Esophagus muscularis mucosa (tissue), 4 donors: ENCODE data around the gene RBPJ. TPM values are rescaled to one million over a fixed set of nuclear protein-coding genes. Genes with fewer than 3 reads are reported as not detected.

ENCODE experiments used
- DNase-seq: peaks from one replicate; pipeline ENCODE4 v3.0.0-alpha.2; 2017; ENCODE audit errors: extremely low spot score
- H3K27ac ChIP-seq, 4 donors: fragments of 200-600 bp; sonication (generic); replicated peaks in 1 of 4; 1 replicate in 3 of 4; 2 replicates in 1 of 4; pipeline ENCODE4 v1.5.1; 2016 to 2019; ENCODE audit warnings: mild to moderate bottlenecking in 1 of 4
- H3K27me3 ChIP-seq, 4 donors: fragments of 200-600 bp; sonication (generic); one replicate each; pipeline versions ENCODE4 v1.5.1 to v1.6.0; 2016 to 2019
- H3K36me3 ChIP-seq, 4 donors: fragments of 200-600 bp; sonication (generic); one replicate each; pipeline ENCODE4 v1.5.1; 2016 to 2019
- H3K4me1 ChIP-seq, 4 donors: fragments of 200-600 bp; sonication (generic); one replicate each; pipeline ENCODE4 v1.5.1; 2016 to 2019
- H3K4me3 ChIP-seq, 4 donors: fragments of 200-600 bp; sonication (generic); 1 replicate in 2 of 4; 2 replicates in 2 of 4; pipeline ENCODE4 v1.5.1; 2016 to 2019; ENCODE audit warnings: mild to moderate bottlenecking in 4 of 4, moderate library complexity in 1 of 4
- H3K9me3 ChIP-seq, 4 donors: fragments of 200-600 bp; sonication (generic); 1 replicate in 3 of 4; 2 replicates in 1 of 4; pipeline ENCODE4 v1.5.1; 2016 to 2019
- EP300 ChIP-seq: sonication (generic); formaldehyde crosslinking; IDR thresholded peaks from one replicate; pipeline ENCODE4 v1.6.1; 2017; ENCODE audit warnings: antibody characterized with exemption
- POLR2A ChIP-seq: fragments of 450-650 bp; IDR thresholded peaks from one replicate; pipeline ENCODE4 v1.6.1; 2017; ENCODE audit warnings: antibody characterized with exemption, moderate library complexity, mild to moderate bottlenecking, low read depth
- POLR2AphosphoS5 ChIP-seq, 2 donors: sonication (generic); formaldehyde crosslinking; IDR thresholded peaks; one replicate each; pipeline ENCODE4 v1.6.1; 2017; ENCODE audit warnings: antibody characterized with exemption in 2 of 2
- WGBS: methylation state at CpG from one replicate; pipeline ENCODE4 v1.1.5; 2018; 5-methylcytosine and 5-hydroxymethylcytosine counted together
- intact Hi-C: fragments of 100-400 bp; cut with DNase I; formaldehyde crosslinking; loops from one replicate; pipeline ENCODE4 v1.15.1; 2023
- total RNA-seq, 4 donors: library from RNA; depleted of rRNA; stranded (reverse); fragments of >200 nt; gene quantifications; one replicate each; pipeline versions ENCODE4 v1.1.0 to v1.2.1, GENCODE V29; 2016
- TF ChIP-seq, protein P1 (sequence below), 3 experiments: fragments of 200-600 bp in 2 of 3; fragments of 450-650 bp in 1 of 3; sonication (generic) in 2 of 3; IDR thresholded peaks; one replicate each; pipeline ENCODE4 v1.5.1; 2017 to 2019; ENCODE audit warnings: antibody characterized with exemption in 3 of 3, mild to moderate bottlenecking in 2 of 3, moderate library complexity in 1 of 3

The RBPJ gene
- total RNA-seq, 4 donors from 2014 or later, result 49.7 to 75.2 (median 60.8) TPM

DNA sequence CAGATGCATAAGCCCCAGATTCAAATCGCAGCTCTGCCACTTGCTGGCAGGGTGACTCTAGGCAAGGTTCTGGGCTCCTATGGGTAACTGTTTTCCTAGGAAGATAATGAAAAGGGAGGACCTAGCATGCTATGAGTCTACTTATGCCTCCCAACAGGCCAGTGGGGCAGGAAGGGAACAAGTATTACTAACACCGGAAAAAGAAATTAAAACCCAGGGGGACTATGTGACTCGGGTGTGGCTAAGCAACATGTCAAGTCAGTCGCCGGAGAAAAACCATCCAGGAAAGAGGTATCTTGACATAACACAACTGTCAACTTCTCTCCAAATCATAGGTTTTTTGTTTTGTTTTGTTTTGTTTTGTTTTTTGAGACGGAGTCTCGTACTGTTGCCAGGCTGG is 45.5 kb upstream of the RBPJ start:
- H3K27me3 ChIP-seq, result no peaks in the 10 kb centered on the region
- no peak overlapping the region for H3K27ac ChIP-seq
- 79% methylated on average over 7 of the region's 7 CpGs for WGBS
- H3K36me3 ChIP-seq, result no peaks in the 10 kb centered on the region
- H3K4me3 ChIP-seq, result no peak overlapping the region
- TF ChIP-seq, protein P1, sequence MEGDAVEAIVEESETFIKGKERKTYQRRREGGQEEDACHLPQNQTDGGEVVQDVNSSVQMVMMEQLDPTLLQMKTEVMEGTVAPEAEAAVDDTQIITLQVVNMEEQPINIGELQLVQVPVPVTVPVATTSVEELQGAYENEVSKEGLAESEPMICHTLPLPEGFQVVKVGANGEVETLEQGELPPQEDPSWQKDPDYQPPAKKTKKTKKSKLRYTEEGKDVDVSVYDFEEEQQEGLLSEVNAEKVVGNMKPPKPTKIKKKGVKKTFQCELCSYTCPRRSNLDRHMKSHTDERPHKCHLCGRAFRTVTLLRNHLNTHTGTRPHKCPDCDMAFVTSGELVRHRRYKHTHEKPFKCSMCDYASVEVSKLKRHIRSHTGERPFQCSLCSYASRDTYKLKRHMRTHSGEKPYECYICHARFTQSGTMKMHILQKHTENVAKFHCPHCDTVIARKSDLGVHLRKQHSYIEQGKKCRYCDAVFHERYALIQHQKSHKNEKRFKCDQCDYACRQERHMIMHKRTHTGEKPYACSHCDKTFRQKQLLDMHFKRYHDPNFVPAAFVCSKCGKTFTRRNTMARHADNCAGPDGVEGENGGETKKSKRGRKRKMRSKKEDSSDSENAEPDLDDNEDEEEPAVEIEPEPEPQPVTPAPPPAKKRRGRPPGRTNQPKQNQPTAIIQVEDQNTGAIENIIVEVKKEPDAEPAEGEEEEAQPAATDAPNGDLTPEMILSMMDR (IDR thresholded peaks at IDR 0.05), result no peak
- no peak for TF ChIP-seq POLR2AphosphoS5 (IDR thresholded peaks at IDR 0.05)
- no peak for TF ChIP-seq POLR2A
- no peak for TF ChIP-seq EP300
- no peak for DNase-seq
- intact Hi-C loops, result no loop called here
- peaks cover 0 to 13% (median 11%) of the 10 kb centered on the region in 4 donors for H3K4me1 ChIP-seq
- no peaks in the 10 kb centered on the region for H3K9me3 ChIP-seq

DNA sequence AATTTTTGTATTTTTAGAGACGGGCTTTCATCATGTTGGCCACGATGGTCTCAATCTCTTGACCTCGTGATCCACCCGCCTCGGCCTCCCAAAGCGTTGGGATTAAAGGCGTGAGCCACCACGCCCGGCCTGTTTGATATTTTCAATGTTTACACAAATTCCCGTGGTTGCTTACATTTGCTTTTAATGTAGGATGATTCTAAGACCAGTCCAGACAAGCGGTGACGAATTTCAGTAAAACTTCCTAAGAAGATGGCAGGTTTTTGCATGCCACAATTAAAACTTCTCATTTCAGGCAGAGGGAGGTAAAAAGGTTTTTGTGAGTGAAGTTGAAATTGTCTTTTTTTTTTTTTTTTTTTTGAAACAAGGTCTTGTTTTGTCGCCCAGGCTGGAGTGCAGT is 41.4 kb upstream of the RBPJ start:
- WGBS, result 90% methylated on average over 13 of the region's 13 CpGs
- H3K4me1 ChIP-seq, result peaks cover 0 to 3% (median 1%) of the 10 kb centered on the region in 4 donors
- H3K27ac ChIP-seq, result no peak overlapping the region
- H3K27me3 ChIP-seq, result no peaks in the 10 kb centered on the region
- no peaks in the 10 kb centered on the region for H3K9me3 ChIP-seq
- H3K4me3 ChIP-seq, result no peak overlapping the region
- no peaks in the 10 kb centered on the region for H3K36me3 ChIP-seq
- no peak for DNase-seq
- intact Hi-C loops, result no loop called here
- TF ChIP-seq, protein P1 (IDR thresholded peaks at IDR 0.05), result no peak
- TF ChIP-seq EP300 (no peak), POLR2AphosphoS5 (IDR thresholded peaks at IDR 0.05) (no peak), POLR2A (no peak)

DNA sequence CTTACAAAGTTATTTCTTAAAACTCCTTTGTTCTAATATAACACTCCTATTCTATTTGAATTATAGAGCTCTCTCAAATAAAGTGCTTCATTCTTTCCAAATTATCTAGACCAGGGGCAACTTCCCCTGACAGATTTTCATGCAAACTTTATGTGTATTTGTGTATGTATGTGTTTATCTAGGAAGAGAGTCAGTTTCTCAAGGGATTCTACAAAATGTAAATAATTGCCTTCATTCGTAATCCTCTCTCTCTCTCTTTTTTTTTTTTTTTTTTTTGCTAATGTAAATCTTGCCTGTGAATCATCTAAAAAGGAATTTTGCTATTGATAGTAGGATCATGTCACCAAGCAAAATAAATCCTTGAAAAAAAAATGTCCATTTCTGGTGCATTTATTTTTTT is 38.9 kb upstream of the RBPJ start:
- intact Hi-C loops, result no loop called here
- TF ChIP-seq, protein P1 (IDR thresholded peaks at IDR 0.05), result no peak
- TF ChIP-seq POLR2A (no peak), EP300 (no peak), POLR2AphosphoS5 (IDR thresholded peaks at IDR 0.05) (no peak)
- H3K9me3 ChIP-seq, result no peaks in the 10 kb centered on the region
- H3K4me3 ChIP-seq, result no peak overlapping the region
- 48% methylated on average over 1 of the region's 1 CpG for WGBS
- H3K27ac ChIP-seq, result no peak overlapping the region
- no peak for DNase-seq
- H3K4me1 ChIP-seq, result peaks cover 0 to 3% (median 1%) of the 10 kb centered on the region in 4 donors
- no peaks in the 10 kb centered on the region for H3K27me3 ChIP-seq
- H3K36me3 ChIP-seq, result no peaks in the 10 kb centered on the region

DNA sequence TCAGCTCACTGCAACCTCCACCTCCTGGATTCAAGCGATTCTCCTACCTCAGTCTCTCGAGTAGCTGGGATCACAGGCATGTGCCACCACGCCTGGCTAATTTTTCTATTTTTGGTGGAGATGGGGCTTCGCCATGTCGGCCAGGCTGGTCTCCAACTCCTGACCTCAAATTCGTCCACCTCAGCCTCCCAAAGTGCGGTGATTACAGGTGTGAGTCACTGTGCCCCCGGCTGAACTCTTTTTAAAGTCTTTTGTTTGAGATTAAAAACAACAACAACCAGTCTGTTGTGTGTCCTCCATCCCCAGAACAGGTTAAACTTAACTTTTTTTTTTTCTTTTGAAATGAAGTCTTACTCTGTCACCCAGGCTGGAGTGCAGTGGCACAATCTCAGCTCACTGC is 36.3 kb upstream of the RBPJ start:
- no peaks in the 10 kb centered on the region for H3K9me3 ChIP-seq
- WGBS, result 91% methylated on average over 8 of the region's 8 CpGs

DNA sequence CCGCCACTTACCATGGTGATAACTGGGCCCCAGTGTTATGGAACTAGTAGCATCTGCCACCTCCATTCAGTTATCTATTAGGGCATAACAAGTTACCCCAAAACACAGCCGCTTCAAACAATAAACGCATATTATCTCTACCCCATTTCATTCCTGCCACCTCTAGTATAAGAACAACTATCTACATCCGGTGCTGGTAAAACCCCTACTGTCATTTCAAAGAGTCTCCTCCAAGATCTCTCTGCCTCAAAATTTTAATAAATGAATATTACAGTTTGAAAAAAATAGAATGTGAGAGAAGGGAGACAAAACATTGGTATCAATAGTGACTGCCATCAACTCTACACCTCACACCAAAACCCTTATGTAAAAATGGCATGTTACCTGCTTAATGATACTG is 35.5 kb upstream of the RBPJ start:
- Histone ChIP-seq H3K27me3 (no peaks in the 10 kb centered on the region), H3K4me1 (peaks cover 0 to 13% (median 1%) of the 10 kb centered on the region in 4 donors), H3K9me3 (no peaks in the 10 kb centered on the region), H3K4me3 (no peak overlapping the region), H3K36me3 (no peaks in the 10 kb centered on the region), H3K27ac (no peak overlapping the region)
- no peak for DNase-seq
- intact Hi-C loops, result no loop called here
- TF ChIP-seq POLR2A (no peak), EP300 (no peak), POLR2AphosphoS5 (IDR thresholded peaks at IDR 0.05) (no peak)
- TF ChIP-seq, protein P1 (IDR thresholded peaks at IDR 0.05), result no peak
- 97% methylated on average over 3 of the region's 4 CpGs for WGBS

More for the DNA sequence above, 36.3 kb upstream of the RBPJ start:
- Histone ChIP-seq H3K4me1 (peaks cover 0 to 6% (median 1%) of the 10 kb centered on the region in 4 donors), H3K36me3 (no peaks in the 10 kb centered on the region), H3K27ac (no peak overlapping the region), H3K27me3 (no peaks in the 10 kb centered on the region), H3K4me3 (no peak overlapping the region)
- TF ChIP-seq POLR2A, result no peak
- TF ChIP-seq, protein P1 (IDR thresholded peaks at IDR 0.05), result no peak
- no peak for TF ChIP-seq POLR2AphosphoS5 (IDR thresholded peaks at IDR 0.05)
- no peak for TF ChIP-seq EP300
- intact Hi-C loops, result no loop called here
- DNase-seq, result no peak
